ENCODE data around the gene PALS1.

PALS1 gene

GRCh38 chr14:67221248-67221981 lies 19.8 kb upstream of the PALS1 start:
- TF ChIP-seq CTCF (IDR thresholded peaks at IDR 0.05) (no peak), ZFX (IDR thresholded peaks at IDR 0.05; ENCODE audit: borderline replicate concordance) (no peak)
- H3K27ac ChIP-seq: no peak overlapping the region

GRCh38 chr14:67221982-67222328 lies 19.3 kb upstream of the PALS1 start:
- H3K27ac ChIP-seq: no peak overlapping the region
- TF ChIP-seq ZFX (IDR thresholded peaks at IDR 0.05; ENCODE audit: borderline replicate concordance) (no peak), CTCF (IDR thresholded peaks at IDR 0.05) (no peak)

GRCh38 chr14:67225523-67225922 lies 15.7 kb upstream of the PALS1 start:
- no peak overlapping the region for H3K27ac ChIP-seq
- TF ChIP-seq CTCF (IDR thresholded peaks at IDR 0.05): no peak
- TF ChIP-seq ZFX (IDR thresholded peaks at IDR 0.05; ENCODE audit: borderline replicate concordance): no peak

- H3K27ac ChIP-seq: no peak overlapping the region
- TF ChIP-seq ZFX (IDR thresholded peaks at IDR 0.05; ENCODE audit: borderline replicate concordance): no peak
- TF ChIP-seq CTCF (IDR thresholded peaks at IDR 0.05): no peak
Measured at GRCh38 chr14:67228325-67228984, 12.8 kb upstream of the PALS1 start.

GRCh38 chr14:67232066-67232465 lies 9.2 kb upstream of the PALS1 start:
- no peak for TF ChIP-seq ZFX (IDR thresholded peaks at IDR 0.05; ENCODE audit: borderline replicate concordance)
- TF ChIP-seq CTCF (IDR thresholded peaks at IDR 0.05): no peak
- no peak overlapping the region for H3K27ac ChIP-seq

GRCh38 chr14:67232621-67233020 lies 8.6 kb upstream of the PALS1 start:
- TF ChIP-seq ZFX (IDR thresholded peaks at IDR 0.05; ENCODE audit: borderline replicate concordance) (no peak), CTCF (IDR thresholded peaks at IDR 0.05) (no peak)
- H3K27ac ChIP-seq: no peak overlapping the region

GRCh38 chr14:67237591-67237990 lies 3.6 kb upstream of the PALS1 start:
- TF ChIP-seq ZFX (IDR thresholded peaks at IDR 0.05; ENCODE audit: borderline replicate concordance) (no peak), CTCF (IDR thresholded peaks at IDR 0.05) (no peak)
- no peak overlapping the region for H3K27ac ChIP-seq
